HG03103 (cell line): ENCODE data around the gene PROM1.
A peak's percentile ranks its signal among the peaks of the same experiment; 100 is the strongest.

ENCODE experiments used
- ATAC-seq: cut with Tn5 transposase; IDR thresholded peaks from one replicate; pipeline ENCODE4 v1.9.1; 2021; ENCODE audit warnings: low read depth; ENCODE audit not compliant: unreplicated experiment

PROM1 gene

DNA sequence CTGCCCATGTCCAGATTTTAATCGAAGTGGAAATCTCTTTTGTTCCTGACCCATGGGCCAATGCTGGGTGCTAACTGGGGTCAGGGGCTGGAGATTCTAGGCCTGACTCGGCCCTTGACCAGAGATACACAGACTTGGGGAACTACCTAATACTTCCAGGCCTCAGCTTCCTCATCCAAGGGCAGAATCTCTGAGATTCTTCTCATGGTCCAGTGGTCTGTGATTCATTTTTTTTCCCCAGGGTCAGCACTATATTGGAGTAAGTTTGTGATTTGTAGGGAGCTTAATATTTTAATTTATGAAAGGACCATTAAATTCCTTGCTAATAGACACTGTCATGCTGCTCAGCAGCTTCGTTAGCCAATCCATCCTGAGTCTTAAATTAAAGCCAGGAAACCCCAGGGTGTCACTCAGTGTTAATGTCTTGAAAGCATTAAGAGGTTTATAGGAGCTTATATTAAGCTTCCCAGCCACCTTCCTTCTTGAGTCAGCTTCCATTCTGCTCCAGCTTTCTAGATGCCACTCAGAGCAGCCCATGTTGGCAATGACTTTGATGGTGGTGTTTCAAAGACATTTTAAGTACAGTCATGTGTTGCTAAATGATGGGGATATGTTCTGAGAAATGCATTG is 27.0 kb upstream of the PROM1 start:
- no peak for ATAC-seq

DNA sequence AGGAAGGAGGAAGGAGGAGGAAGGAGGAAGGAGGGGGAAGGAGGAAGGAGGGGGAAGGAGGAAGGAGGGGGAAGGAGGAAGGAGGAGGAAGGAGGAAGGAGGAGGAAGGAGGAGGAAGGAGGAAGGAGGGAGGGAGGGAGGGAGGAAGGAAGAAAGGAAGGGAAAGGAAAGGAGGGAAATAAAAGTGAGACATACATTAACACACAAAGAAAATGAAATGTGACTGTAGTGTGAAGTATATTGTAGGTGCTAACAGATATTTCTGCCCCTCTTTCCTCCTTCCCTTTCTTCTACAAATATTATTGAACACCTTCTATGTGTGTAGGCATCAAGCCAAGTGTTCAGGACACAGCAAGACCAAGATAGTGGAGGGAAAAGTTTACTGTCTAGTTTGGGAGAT is 26.4 kb upstream of the PROM1 start:
- ATAC-seq: no peak

DNA sequence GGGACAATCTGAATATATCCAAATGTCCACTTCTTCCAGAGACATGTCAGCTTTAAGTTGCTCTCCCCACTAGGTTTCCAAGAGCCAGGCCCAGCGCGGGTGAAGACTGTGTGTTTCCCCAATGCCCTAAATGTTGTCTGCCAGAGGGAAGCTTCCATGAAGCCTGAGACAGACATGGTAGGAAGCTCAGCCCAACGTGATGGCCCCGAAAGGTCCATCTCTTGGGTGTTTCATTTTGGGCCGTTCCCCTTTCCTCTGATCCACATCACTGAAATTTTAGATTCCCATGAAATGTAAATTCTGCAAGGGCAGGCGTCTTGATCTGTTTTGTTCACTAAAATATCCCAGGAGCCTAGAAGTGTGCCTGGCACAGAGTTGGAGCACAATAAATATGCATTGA is 25.4 kb upstream of the PROM1 start:
- ATAC-seq: no peak

DNA sequence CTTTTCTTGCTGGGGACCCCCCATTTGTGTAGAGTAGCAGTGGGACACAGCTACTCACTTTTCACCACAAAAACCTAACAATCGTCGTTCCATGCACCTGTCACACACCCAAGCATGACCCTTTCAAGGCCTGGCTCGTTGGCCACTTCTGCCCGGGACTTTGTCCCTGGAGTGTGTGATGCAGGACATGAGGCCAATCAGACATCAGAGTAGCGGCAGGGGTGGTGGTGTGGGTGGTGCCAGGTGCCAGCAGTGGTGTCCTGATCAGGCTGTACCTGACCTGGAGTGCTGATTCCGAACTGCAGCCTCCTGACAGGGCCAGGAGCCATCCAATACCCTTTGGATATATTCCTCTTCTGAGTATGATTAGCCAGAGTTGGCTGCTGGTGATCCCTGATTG is 23.1 kb upstream of the PROM1 start:
- ATAC-seq: no peak

DNA sequence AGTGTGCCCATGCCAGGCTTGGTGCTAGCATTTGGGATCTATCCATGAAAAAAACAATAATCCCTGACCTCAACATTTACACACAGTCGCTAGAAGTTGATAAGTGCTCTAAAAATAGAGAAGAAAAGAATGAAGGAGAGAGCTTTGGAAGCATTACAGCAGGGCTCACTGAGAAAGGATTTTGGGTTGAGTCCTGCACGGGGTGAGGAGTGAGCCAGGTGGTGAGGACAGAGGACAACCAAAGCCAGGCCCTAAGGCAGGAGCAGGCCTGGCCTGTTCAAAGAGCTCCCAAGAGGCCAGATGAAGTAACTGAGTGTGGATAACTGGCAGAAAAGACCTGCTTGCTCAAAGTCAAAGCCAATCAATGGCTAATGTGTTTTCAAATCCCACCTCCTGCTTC is 20.7 kb upstream of the PROM1 start:
- no peak for ATAC-seq

DNA sequence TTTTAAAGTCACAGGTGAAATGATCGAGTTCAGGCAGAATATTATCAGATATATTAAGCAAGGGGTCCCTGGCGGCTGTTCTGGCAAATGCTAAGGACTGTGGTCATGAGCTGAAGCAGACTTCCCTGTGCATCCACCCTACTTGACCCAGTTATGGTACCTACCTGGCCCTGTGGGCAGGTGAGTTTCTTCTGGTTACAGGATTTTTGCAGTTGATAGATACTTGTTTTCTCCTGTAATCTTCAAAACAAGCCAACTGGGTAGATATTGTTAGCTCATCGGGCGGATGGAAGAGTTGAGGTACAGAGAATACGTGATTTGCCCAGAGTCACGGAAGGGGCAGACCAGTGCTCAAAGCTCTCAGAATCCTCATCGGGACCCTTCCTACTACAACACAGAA is 18.5 kb upstream of the PROM1 start:
- ATAC-seq: no peak

DNA sequence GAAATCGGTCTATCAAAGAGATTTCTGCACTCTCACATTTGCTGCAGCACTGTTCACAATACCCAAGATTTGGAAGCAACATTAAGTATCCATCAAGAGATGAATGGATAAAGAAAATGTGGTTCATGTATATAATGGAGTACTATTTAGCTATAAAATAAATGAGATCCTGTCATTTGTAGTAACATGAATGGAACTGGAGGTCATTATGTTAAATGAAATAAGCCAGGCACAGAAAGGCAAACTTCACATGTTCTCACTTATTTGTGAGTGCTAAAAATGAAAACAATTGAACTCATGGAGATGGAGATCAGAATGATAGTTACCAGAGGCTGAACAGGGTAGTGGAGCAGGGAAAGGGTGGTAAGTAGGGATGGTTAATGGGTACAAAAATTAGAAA is 17.0 kb upstream of the PROM1 start:
- no peak for ATAC-seq

DNA sequence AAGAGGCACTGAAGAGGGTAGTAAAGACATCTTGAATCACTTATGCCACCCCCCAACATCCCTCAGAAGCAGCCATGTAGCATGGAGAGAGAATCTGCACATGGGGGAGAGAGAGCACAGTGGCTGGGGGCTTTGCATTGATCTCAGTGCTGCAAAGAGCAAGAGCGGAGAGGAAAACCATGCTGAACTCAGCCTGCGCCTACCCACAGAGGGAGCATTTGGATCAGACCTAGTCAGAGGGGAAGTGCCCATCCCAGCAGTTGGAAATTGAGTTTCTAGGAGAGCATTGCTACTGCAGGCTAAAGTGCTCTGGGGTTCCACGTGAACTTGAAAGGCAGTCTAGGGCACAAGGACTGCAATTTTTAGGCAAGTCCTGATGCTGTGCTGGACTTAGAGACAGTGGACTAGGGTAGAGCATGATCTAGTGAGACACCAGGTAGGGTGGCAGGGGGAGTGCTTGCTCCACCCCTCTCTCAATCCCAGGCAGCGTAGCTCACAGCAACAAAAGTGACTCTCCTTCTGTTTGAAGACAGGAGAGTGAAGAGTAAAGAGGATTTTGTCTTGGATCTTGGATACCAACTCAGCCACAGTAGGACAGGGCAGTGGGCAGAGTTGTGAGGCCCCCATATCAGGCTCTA is 9.0 kb upstream of the PROM1 start:
- no peak for ATAC-seq

DNA sequence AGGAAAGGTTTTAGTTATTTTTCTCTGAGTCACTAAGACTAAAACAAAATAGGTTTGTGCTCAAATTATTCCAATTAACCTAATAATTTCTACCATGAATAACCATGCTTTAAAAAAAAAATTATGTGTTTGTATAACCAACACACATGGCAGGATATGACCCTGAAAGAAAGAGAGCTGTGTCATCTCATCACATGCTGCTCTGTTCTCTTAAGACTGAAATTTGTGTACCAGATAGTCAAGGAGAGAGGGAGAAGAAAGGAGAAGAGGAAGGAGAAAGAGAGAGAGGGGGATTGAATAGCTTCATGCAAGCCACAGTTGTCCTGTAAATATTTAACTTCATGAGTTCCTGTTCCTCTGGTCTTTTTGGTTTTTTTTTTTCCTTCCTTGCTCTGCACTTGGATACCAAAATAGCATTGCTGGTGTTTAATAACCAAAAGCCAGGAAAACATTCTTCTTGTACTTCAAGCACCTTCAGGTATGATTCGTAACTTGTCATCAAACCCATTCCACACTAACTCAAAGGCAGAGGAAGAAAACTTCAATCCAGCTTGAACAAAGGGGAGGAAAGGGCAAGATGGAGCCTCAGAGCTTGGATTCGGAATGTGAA is 6.4 kb upstream of the PROM1 start:
- no peak for ATAC-seq

DNA sequence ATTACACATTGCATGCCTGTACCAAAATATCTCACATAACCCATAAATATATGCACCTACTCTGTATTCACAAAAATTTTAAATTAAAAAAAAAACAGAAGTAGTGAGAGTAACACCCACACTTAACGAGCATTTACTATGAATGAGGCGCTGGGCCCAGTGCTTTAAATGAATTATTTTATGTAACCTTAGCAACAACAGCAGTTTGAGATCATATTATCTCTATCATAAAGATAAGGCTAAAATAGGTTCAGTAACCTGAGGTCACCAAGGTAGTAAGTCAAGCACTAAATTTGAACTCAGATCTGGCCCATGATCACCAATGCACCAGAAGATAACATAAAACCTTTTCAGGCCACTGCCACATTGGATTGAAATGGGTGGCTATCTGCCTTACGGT is 5.3 kb upstream of the PROM1 start:
- ATAC-seq: no peak

DNA sequence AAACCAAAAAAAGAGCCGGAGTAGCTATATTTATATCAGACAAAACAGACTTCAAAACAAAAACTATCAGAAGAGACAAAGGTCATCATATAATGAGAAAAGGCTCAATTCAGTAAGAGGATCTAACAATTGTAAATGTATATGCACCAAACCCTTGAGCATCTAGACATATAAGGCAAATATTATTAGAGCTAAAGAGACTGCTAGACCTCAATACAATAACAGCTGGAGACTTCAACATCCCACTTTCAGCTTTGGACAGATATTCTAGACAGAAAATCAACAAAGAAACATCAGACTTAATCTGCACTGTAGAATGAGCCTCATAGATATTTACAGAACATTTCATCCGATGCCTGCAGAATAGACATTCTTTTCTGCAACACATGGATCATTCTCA is 4.8 kb upstream of the PROM1 start:
- no peak for ATAC-seq

DNA sequence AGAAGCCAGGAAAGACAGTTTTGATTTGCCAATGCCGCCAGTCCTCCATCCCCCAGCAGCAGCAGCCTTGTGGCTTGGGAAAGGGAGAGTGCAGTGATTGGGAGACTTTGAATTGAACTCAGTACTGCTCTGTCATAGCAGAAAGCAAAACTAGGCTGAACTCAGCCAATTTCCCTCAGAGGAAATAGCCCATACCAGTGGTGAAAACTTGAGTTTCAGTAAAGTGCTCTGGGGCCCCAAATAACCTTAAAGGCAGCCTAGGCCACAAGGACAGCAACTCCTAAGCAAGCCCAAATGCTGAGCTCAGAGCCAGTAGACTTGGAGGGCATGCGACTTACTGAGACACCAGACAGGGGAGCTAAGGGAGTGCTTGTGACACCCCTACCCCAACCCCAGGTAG is 2.0 kb upstream of the PROM1 start:
- ATAC-seq: no peak

DNA sequence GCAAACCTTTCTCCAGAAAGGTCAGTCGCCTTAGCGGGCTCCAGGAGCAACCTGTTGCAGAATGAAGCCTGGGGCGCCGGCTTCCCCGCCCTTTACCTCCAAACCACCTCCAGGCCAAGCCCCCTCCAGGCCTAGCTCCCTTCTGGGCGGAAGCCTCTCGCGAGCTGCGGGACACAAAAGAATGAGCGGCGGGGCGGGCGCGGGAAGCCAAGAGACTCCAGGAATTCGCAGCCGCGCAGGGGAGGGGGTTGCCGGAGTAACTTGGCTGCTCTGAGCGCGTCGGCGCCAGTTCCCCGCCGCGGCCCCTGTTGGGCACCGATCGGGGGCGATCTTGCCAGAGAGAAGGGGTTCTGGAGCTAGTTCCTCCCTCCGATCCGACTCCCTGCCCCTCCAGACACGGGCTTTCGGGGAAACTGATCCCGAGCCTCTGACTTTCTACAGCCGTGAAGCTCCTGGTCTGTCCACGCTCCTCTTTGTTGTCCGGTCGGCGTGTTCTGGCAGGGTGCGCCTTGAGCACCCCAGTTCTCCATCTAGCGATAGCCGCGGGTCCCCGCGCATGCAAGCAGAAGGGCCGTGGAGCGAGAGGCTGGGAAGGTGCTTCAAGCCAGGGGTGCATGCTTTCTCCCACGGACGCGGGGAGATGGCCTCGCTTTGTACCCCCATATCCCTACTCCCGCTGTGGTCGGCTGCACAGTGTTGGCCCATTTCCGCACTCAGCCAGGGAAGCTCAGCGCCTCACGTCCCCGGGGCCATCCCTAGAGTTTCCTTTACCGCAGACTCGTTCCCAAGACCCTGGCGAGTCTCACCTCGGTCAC is 1.2 kb downstream of the PROM1 start:
- ATAC-seq: no peak

DNA sequence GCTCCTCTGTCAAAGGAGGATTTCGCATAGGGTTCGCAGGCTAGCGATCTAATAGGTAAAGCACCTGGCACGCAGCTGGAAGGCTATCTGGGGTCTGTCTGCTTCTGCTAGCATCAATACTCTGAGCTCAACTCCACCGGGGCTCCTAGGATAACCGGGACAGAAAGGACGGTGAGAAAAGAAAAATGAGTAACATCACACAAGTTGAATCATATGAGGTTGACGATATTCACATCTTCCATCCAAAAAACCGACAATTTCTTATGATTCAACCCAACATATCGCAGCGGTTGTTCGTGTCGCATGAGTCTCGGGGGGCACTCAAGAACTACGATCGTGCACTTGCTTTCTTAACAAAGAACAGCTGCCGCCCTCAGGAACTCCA is 1.8 kb downstream of the PROM1 start:
- no peak for ATAC-seq

DNA sequence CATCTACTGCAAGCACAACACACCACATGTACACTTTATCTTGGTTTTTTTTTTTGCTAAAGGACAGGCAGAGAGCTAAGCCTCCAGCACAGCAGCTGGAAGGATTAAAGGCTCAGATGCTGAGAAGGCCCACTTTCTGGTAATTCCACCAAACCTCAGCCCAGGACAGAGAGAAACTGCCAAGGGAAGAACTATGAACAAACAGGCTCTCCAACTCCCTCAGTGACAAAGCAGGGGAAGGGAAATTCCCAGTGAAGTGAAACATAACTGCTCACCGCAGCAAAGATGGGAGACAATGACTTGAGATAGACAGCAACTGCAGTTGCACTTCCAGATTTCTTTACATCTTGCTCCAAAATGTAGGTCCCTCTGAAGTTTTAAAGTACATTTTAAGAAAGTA is 4.8 kb downstream of the PROM1 start:
- ATAC-seq: peak; percentile 68

DNA sequence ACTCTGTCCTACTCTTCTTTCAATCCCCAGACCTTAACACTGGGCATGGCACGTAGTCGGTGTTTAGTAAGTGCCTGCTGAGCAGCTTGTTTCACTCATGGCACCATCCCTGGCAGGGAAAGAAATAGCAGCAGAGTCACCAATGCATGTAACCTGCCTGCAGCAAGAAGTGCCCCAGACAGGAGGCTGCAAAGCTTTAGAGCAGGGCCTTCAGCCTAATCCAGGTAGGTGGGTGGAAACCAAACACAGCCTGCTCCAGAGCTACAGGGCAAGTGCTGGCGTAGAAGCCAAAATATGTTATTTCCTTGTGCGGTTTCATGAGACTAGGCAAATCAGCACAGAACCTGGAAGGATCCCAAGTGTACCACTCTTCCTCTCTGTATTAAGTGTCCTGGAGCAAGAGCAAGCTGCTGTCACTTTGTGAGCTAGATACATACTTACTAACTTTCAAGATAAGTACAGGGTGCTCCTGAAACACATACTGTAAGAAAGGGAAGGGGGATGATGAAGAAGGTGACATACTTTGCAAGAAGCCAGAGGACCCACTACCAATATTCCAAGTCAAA is 5.5 kb downstream of the PROM1 start:
- no peak for ATAC-seq

DNA sequence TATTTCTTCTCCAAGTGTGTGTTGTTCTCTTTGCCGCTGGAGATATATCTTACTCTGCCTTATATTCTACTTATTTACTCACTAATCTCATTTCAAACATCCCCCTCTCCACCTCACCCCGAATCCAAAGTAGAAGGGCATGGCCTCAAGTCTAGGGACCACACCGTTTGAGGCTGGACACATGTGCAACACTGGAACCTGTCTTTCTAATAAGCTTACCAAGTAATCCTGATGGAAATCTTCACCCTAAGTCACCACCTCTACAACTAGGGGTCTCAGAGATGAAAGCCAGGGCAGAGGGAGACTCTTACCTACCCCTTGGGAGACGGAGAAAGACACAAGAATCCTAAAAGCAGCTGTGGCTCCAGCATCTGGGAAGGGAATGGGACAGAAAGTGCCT is 6.0 kb downstream of the PROM1 start:
- no peak for ATAC-seq

DNA sequence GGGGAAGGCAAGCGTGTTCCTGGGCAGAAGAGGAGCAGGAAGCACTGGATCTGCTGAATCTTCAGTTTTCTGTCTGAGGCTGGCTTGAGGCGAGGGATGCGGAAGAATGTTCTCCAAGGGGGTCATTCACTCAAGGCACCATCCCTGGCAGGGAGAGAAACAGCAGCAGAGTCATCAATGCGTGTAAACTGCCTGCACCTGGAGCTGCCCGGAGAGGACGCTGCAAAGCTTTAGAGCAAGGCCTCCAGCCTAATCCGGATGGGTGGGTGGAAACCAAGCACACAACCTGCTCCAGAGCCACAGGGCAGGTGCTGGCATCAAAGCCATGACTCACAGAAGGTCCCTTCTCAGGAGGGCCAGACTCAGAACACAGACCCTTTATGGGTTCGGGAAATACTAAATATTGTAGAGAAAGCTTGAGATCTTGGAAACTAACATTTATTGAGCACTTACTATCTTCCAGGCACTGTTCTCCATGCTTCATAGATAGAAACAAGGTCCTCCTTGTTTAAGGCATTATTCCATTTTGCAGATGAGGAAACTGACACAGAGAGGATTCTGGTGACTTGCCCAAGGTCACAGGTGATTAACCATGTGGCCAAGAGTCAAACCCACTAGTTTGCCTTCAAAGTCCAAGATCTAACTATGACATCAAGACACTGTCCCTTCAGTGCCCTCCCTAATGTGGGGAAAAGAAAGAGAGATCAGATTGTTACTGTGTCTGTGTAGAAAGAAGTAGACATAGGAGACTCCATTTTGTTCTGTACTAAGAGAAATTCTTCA is 7.7 kb downstream of the PROM1 start:
- ATAC-seq: no peak

DNA sequence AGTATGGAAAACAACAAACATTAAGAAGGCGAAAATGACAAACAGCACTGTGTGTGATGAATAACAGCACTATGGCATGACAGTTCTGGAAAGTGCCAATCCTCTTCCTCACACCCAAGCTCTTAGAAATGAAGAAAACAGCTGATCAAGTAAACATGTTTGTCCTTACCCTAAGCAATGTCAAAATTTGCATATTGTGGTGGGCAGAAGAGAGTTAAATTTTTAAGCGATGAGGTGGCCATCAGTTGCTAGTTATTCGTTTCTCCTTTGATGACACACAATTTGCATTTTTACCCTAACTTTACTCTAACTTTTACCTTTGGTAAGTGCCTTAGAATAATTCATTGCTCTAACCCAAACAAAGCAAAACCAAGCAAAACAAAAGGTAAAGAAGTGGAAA is 8.8 kb downstream of the PROM1 start:
- no peak for ATAC-seq

DNA sequence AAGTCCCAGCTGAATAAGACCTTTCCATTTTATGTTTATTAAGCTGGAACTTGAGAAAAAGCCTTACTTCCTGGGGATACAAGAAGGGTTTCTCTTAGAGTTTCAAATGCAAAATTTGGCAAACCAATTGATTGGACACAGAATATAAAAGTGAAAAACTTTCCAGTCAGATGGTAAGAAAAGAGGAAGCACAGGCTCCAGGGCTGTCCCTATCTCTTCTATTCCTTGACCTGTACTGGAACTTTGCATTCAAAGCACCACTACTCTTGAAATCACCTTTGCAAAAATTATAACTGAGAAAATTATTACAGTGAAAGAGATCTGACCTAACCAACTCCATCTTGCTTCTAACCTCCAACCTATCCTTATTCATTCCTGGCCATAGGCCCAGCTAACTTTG is 11.7 kb downstream of the PROM1 start:
- no peak for ATAC-seq

DNA sequence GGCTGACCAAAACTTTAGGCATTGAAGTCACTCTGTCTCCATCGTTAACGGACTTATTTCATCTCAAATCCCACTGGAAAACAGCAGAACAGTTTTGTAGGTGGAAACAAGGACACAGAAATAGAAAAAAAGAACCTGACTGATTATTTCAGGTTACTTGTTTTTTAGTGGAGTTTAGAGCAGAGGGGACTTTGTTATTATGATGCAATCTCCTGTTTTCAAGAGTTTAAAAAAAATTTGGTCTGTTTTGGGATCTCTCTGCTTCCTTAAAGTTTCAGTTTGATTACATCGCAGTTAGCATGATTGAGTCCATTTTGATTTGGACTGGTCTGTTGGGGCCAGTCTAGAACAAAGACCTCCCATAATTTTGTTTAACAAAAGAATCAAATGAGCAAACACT is 13.6 kb downstream of the PROM1 start:
- no peak for ATAC-seq
